Activated CD4-positive, alpha-beta T cell treated with anti-CD3 and anti-CD28 coated beads for 36 hours (primary cell): ENCODE measurements around the gene DLX2. TPM values are rescaled to one million over a fixed set of nuclear protein-coding genes. Genes with fewer than 3 reads are reported as not detected.
"Not testable (repeated sequence)": the region's sequence is repeated elsewhere in the genome, so short reads cannot be mapped to it uniquely, and the experiment has no call there.

Experiments
- ATAC-seq: fragments of 200-7000 bp; cut with Tn5 transposase; one replicate; pipeline ENCODE4 v1.10.0; 2021; ENCODE audit warnings: mild to moderate bottlenecking, moderate library complexity
- CTCF ChIA-PET: fragments of 350-600 bp; sonication (Branson Sonifier 250); formaldehyde crosslinking; loops from one replicate; lab custom pipeline; 2021; ENCODE audit warnings: antibody characterized with exemption; lab: Charles Lee
- POLR2A ChIA-PET: fragments of 350-600 bp; sonication (Branson Sonifier 250); formaldehyde crosslinking; loops from one replicate; lab custom pipeline; 2021; ENCODE audit warnings: antibody characterized with exemption, inconsistent platforms; lab: Charles Lee
- DNase-seq: peaks from one replicate; pipeline ENCODE4 v3.0.0-alpha.2; 2020
- H3K27ac Mint-ChIP-seq: one replicate; pipeline ENCODE4 v1.8.0; 2021; ENCODE audit warnings: mixed read lengths
- H3K27me3 Mint-ChIP-seq: one replicate; pipeline ENCODE4 v1.8.0; 2021; ENCODE audit warnings: mixed read lengths
- H3K36me3 Mint-ChIP-seq: one replicate; pipeline ENCODE4 v1.8.0; 2021; ENCODE audit warnings: low read depth, mixed read lengths
- H3K4me1 Mint-ChIP-seq: one replicate; pipeline ENCODE4 v1.8.0; 2021; ENCODE audit warnings: mixed read lengths
- H3K4me3 Mint-ChIP-seq: one replicate; pipeline ENCODE4 v1.8.0; 2021; ENCODE audit warnings: mild to moderate bottlenecking, moderate library complexity, mixed read lengths
- H3K9me3 Mint-ChIP-seq: one replicate; pipeline ENCODE4 v1.8.0; 2021; ENCODE audit warnings: low read depth, mixed read lengths
- intact Hi-C, 2 experiments: fragments of 100-400 bp; cut with DNase I in 1 of 2; cut with micrococcal nuclease in 1 of 2; formaldehyde crosslinking; loops; one replicate each; pipeline versions ENCODE4 v1.14.2 to v1.15.1; 2022 to 2024; cut with DNase I, micrococcal nuclease
- total RNA-seq, 2 experiments: library from RNA; stranded (reverse); gene quantifications; one replicate each; pipeline ENCODE4 v1.2.3, GENCODE V29; 2021

The DLX2 gene
- total RNA-seq, 2 experiments from 2014 or later: not detected

- ATAC-seq (no peak), DNase-seq (no peak)
- POLR2A ChIA-PET: no interaction called here
- H3K27me3 Mint-ChIP-seq: no peaks in the 10 kb centered on the region
- peaks cover 4% of the 10 kb centered on the region for H3K36me3 Mint-ChIP-seq
- H3K9me3 Mint-ChIP-seq: no peaks in the 10 kb centered on the region
- intact Hi-C loops: loop anchor here in 1 of 2 experiments (5.0 kb wide), 1 partner anchor 531 kb away; no protein-coding TSS in a partner anchor
- no peaks in the 10 kb centered on the region for H3K4me1 Mint-ChIP-seq
- no peak overlapping the region for H3K4me3 Mint-ChIP-seq
- CTCF ChIA-PET: interaction anchor here (0.6 to 2.6 kb wide), 7 partner anchors 8 to 1986 kb away, joined by 3 to 19 read pairs (median 6); no protein-coding TSS in a partner anchor
- H3K27ac Mint-ChIP-seq: no peak overlapping the region
Measured at GRCh38 chr2:172128484-172128883, 25.8 kb upstream of the DLX2 start.

GRCh38 chr2:172120118-172120517 is 17.4 kb upstream of the DLX2 start:
- Mint-ChIP-seq H3K4me3 (no peak overlapping the region), H3K9me3 (no peaks in the 10 kb centered on the region), H3K27ac (no peak overlapping the region), H3K27me3 (peaks cover 1% of the 10 kb centered on the region), H3K36me3 (no peaks in the 10 kb centered on the region), H3K4me1 (no peaks in the 10 kb centered on the region)
- intact Hi-C loops: no loop called here
- ATAC-seq (no peak), DNase-seq (no peak)
- POLR2A ChIA-PET: no interaction called here
- CTCF ChIA-PET: interaction anchor here (0.6 to 0.7 kb wide), 2 partner anchors 14 to 27 kb away, joined by 3 to 4 read pairs; no protein-coding TSS in a partner anchor

DNA sequence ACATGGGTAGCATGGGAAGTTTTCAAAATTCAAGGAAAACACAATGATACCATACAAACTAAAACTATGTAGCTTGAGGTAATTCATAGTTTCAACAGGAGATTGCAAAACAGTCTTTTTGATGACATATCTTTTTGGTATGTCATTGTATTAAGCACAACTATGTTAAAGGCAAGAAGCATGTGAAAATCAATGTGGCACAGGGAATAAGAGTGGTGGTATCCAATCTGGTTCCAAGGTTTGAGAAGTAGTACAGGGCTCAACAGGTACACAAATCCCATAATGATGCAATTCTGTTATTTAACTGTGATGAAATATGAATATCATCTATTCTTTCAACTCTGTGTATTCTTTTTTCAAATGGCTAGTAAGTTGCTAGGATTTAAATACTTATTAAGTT is 16.4 kb upstream of the DLX2 start:
- ATAC-seq (no peak), DNase-seq (no peak)
- H3K4me1 Mint-ChIP-seq: no peaks in the 10 kb centered on the region
- H3K27ac Mint-ChIP-seq: no peak overlapping the region
- CTCF ChIA-PET: interaction anchor here (0.6 kb wide), 1 partner anchor 380 kb away, joined by 3 read pairs; no protein-coding TSS in a partner anchor
- POLR2A ChIA-PET: no interaction called here
- H3K36me3 Mint-ChIP-seq: no peaks in the 10 kb centered on the region
- intact Hi-C loops: no loop called here
- no peak overlapping the region for H3K4me3 Mint-ChIP-seq
- H3K27me3 Mint-ChIP-seq: peaks cover 5% of the 10 kb centered on the region
- H3K9me3 Mint-ChIP-seq: no peaks in the 10 kb centered on the region

GRCh38 chr2:172116107-172116506 is 13.4 kb upstream of the DLX2 start:
- intact Hi-C loops: no loop called here
- POLR2A ChIA-PET: no interaction called here
- ATAC-seq (no peak), DNase-seq (no peak)
- Mint-ChIP-seq H3K27ac (no peak overlapping the region), H3K36me3 (no peaks in the 10 kb centered on the region), H3K4me3 (no peak overlapping the region), H3K9me3 (no peaks in the 10 kb centered on the region), H3K27me3 (peaks cover 13% of the 10 kb centered on the region), H3K4me1 (no peaks in the 10 kb centered on the region)
- CTCF ChIA-PET: interaction anchor here (0.6 to 2.0 kb wide), 6 partner anchors 10 to 549 kb away, joined by 3 to 6 read pairs (median 4); partner anchors contain the start of gene DLX1

- Mint-ChIP-seq H3K36me3 (no peaks in the 10 kb centered on the region), H3K4me1 (no peaks in the 10 kb centered on the region), H3K27ac (no peak overlapping the region), H3K4me3 (no peak overlapping the region), H3K9me3 (no peaks in the 10 kb centered on the region), H3K27me3 (peaks cover 19% of the 10 kb centered on the region)
- DNase-seq (no peak), ATAC-seq (no peak)
- POLR2A ChIA-PET: no interaction called here
- CTCF ChIA-PET: interaction anchor here (0.9 to 2.1 kb wide), 6 partner anchors 8 to 548 kb away, joined by 3 to 7 read pairs (median 3); no protein-coding TSS in a partner anchor
- intact Hi-C loops: no loop called here
Measured at GRCh38 chr2:172114579-172114978, 11.9 kb upstream of the DLX2 start.

GRCh38 chr2:172114176-172114575 is 11.5 kb upstream of the DLX2 start:
- H3K4me1 Mint-ChIP-seq, ATAC-seq, H3K36me3 Mint-ChIP-seq, H3K27ac Mint-ChIP-seq, DNase-seq, POLR2A ChIA-PET, H3K9me3 Mint-ChIP-seq, H3K4me3 Mint-ChIP-seq, intact Hi-C loops: not testable (repeated sequence)
- peaks cover 23% of the 10 kb centered on the region for H3K27me3 Mint-ChIP-seq
- CTCF ChIA-PET: interaction anchor here (0.5 to 2.1 kb wide), 11 partner anchors 10 to 1400 kb away, joined by 3 to 8 read pairs (median 3); partner anchors contain the start of gene DLX2

DNA sequence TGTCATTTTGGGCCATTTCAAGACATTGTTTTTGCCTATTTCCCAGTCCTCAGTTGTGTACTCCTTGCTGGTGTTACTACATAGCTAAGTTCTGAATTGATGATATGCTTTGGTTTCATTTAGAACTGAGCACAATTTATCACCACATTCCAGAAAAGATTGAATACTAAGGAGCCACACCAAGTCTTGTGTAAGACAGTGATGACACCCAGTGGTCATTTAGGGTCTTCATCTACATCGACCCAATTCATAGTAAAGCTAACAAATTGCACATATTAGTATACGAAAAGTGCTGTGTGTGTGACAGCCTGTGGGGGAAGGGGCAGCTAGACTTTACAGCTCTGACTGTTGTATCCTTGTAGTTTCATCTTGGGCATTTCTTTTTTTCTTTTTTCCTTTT is 10.9 kb upstream of the DLX2 start:
- Mint-ChIP-seq H3K4me3 (no peak overlapping the region), H3K27ac (no peak overlapping the region), H3K4me1 (no peaks in the 10 kb centered on the region), H3K36me3 (no peaks in the 10 kb centered on the region), H3K27me3 (peaks cover 25% of the 10 kb centered on the region), H3K9me3 (no peaks in the 10 kb centered on the region)
- no peak for ATAC-seq
- CTCF ChIA-PET: interaction anchor here (0.5 to 2.1 kb wide), 12 partner anchors 9 to 1399 kb away, joined by 3 to 8 read pairs (median 4); partner anchors contain the start of gene DLX2
- POLR2A ChIA-PET: no interaction called here
- DNase-seq: no peak
- intact Hi-C loops: no loop called here

- POLR2A ChIA-PET: no interaction called here
- peaks cover 50% of the 10 kb centered on the region for H3K27me3 Mint-ChIP-seq
- ATAC-seq (no peak), DNase-seq (no peak)
- peaks cover 16% of the 10 kb centered on the region for H3K4me1 Mint-ChIP-seq
- H3K4me3 Mint-ChIP-seq: no peak overlapping the region
- CTCF ChIA-PET: interaction anchor here (1.0 to 1.1 kb wide), 3 partner anchors 17 to 398 kb away, joined by 3 read pairs; no protein-coding TSS in a partner anchor
- no peaks in the 10 kb centered on the region for H3K36me3 Mint-ChIP-seq
- intact Hi-C loops: loop anchor here in 1 of 2 experiments (5.0 kb wide), 1 partner anchor 352 kb away; no protein-coding TSS in a partner anchor
- H3K27ac Mint-ChIP-seq: no peak overlapping the region
- H3K9me3 Mint-ChIP-seq: no peaks in the 10 kb centered on the region
Measured at GRCh38 chr2:172109988-172110811, 7.5 kb upstream of the DLX2 start.

DNA sequence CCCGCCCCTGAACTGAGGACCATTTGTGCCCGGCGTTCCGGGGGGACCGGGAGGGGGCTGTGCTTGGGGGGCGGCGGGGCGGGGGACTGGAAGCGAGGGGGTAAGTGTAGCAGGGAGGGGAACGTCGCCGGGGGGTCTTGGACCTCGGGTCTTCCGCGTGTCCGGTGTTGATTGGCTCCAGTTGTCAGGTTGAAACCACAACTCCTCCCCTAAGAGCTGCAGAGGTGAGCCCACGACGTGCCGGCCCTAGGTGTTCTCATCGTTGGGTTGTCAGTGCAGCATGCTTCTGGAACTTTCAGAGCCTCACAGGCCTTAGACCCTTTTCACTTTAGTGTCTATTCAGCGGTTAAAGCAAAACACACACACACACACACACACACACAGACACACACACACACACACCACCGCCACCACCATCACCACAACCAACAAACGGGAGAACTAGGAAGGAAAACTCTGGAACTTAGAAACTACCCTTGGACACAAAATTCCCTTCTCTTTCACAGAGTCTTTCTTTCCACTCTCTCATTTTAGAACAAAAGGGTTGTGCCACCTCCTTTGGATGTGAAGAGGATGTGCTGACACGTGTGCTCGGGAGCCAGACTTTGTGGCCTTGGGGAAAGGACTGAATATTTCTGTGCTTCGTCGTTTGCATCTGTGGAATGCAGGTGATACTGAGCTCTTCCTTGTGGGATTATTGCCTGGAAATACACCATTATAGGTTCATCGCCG is 6.7 kb upstream of the DLX2 start:
- no peak for ATAC-seq
- H3K27ac Mint-ChIP-seq: no peak overlapping the region
- H3K4me1 Mint-ChIP-seq: peaks cover 17% of the 10 kb centered on the region
- H3K27me3 Mint-ChIP-seq: peaks cover 52% of the 10 kb centered on the region
- no peak overlapping the region for H3K4me3 Mint-ChIP-seq
- no peak for DNase-seq
- ChIA-PET POLR2A (no interaction called here), CTCF (interaction anchor here (1.0 to 6.3 kb wide), 4 partner anchors 17 to 398 kb away, joined by 3 to 27 read pairs (median 3); no protein-coding TSS in a partner anchor)
- H3K36me3 Mint-ChIP-seq: no peaks in the 10 kb centered on the region
- H3K9me3 Mint-ChIP-seq: no peaks in the 10 kb centered on the region
- intact Hi-C loops: loop anchor here in 1 of 2 experiments (5.0 kb wide), 1 partner anchor 353 kb away; no protein-coding TSS in a partner anchor

DNA sequence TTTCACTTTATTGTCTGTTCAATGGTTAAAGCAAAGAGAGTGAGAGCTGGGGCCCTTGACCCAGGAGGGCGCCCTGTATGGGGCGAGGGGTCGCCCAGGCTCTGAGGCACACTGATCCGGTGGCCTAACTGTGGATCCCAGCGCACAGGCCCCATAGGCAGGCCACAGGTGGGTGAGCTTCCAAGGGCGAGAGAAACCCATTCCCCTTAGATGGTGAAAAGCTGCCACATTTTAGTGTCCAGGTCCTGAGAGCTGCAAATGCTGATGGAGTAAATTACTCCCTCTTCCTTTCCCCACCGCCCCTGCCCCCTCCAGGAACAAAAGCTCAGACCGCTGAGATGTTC is 5.9 kb upstream of the DLX2 start:
- Mint-ChIP-seq H3K9me3 (no peaks in the 10 kb centered on the region), H3K36me3 (no peaks in the 10 kb centered on the region), H3K4me3 (no peak overlapping the region), H3K27ac (no peak overlapping the region), H3K4me1 (peaks cover 26% of the 10 kb centered on the region), H3K27me3 (peaks cover 57% of the 10 kb centered on the region)
- CTCF ChIA-PET: interaction anchor here (6.3 kb wide), 1 partner anchor 18 kb away, joined by 27 read pairs; no protein-coding TSS in a partner anchor
- POLR2A ChIA-PET: no interaction called here
- no peak for DNase-seq
- intact Hi-C loops: loop anchor here in 1 of 2 experiments (5.0 kb wide), 1 partner anchor 354 kb away; no protein-coding TSS in a partner anchor
- no peak for ATAC-seq
